HG02678 (cell line): ENCODE results near the gene ARCN1.
"Not testable (repeated sequence)": the region's sequence is repeated elsewhere in the genome, so short reads cannot be mapped to it uniquely, and the experiment has no call there.

ENCODE experiments used
- ATAC-seq: cut with Tn5 transposase; IDR thresholded peaks from one replicate; pipeline ENCODE4 v1.9.1; 2021; ENCODE audit warnings: mild to moderate bottlenecking, moderate library complexity; ENCODE audit not compliant: unreplicated experiment

Gene ARCN1

GRCh38 chr11:118604566-118604965 lies 32.4 kb downstream of the ARCN1 start:
- ATAC-seq = no peak

- ATAC-seq = no peak
Measured at GRCh38 chr11:118605116-118605867, 33.1 kb downstream of the ARCN1 start.

- no peak for ATAC-seq
Measured at GRCh38 chr11:118606157-118606843, 34.1 kb downstream of the ARCN1 start.

- no peak for ATAC-seq
Measured at GRCh38 chr11:118606844-118607228, 34.6 kb downstream of the ARCN1 start.

DNA sequence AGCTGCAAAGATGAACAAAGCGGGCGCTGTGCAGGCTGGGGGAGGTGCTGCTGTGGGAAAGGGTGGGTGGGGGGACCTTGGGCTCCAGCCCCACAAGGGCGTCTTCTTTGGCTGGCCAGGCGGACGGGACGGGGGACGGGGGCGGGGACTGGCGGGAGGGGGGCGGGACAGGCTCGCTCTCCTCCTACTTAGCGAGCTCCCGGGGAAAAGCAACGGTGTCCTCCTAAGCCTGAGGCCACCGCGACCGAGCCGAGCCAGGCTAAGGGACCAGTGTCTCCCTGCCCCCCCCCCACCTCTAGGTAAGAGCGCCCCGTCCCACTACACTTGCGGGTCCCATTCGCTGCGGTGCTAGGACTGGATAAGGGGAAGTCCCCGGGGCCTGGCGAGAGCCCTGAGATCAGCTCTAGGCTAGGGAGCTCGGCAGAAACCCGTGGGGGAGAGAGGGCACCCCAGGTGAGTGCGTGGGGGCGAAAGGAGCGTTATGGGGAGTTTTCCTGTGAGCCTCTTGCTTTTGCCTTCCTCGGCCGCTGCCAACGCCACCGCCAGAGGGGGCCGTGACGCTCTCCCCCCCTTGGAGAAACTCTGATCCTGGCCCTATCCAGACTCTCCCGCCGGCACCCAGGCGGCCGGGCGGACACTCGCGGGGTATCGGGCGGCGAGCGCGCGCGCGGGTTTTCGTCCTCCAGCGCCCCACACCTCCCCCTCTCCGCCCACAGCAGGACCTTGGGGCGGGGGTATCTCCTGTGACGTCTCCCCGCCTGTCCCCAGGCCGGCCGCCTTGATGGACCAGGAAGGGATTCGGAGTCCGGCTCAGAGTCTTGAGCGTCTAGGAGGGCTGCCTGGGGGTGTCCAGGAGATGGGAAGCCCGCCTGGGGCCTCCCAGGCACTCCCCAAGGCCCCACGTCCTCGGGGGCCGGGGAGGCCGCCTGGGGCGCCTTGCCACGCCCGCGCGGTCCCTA lies 35.5 kb downstream of the ARCN1 start, which contains the start of gene PHLDB1:
Gene PHLDB1 (plus strand): TSS at position 215 of the 959 bp plus-strand sequence. CDS start 6,222 bp downstream, outside the sequence.
- no peak for ATAC-seq

DNA sequence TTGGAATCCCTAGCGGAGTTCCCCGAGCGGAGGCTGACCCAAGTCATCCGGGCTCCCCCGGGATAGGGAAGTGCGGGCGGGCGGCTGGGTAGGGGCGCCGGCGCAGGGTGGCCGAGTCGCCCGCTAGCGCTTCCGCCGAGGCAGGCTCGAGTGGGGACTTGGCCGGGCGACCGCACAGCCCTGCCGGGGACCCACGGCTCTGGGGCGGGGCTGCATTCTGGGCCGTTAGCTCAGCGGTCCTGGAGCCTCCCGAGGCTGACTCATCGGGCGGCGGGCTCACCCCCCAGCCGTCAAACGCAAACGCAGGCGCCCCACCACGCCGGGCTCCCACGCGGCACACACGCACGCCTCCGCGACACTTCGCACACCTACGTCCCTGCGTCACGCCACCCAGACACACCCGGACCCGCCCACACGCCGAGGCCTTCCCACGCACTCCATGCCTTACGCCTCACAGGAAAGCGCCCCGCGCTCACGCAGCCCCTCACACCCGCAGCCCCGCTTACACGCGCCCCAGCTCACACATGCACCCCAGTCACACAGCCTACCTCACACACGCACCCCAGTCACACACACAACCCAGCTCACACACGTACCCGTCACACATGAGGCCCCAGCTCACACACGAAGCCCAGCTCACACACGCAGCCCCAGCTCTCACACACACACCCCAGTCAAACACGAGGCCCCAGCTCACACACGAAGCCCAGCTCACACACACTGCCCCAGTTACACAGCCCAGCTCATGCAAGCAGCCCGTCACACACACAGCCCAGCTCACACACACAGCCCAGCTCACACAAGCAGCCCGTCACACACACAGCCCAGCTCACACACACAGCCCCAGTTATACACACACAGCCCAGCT lies 36.4 kb downstream of the ARCN1 start:
- no peak for ATAC-seq

DNA sequence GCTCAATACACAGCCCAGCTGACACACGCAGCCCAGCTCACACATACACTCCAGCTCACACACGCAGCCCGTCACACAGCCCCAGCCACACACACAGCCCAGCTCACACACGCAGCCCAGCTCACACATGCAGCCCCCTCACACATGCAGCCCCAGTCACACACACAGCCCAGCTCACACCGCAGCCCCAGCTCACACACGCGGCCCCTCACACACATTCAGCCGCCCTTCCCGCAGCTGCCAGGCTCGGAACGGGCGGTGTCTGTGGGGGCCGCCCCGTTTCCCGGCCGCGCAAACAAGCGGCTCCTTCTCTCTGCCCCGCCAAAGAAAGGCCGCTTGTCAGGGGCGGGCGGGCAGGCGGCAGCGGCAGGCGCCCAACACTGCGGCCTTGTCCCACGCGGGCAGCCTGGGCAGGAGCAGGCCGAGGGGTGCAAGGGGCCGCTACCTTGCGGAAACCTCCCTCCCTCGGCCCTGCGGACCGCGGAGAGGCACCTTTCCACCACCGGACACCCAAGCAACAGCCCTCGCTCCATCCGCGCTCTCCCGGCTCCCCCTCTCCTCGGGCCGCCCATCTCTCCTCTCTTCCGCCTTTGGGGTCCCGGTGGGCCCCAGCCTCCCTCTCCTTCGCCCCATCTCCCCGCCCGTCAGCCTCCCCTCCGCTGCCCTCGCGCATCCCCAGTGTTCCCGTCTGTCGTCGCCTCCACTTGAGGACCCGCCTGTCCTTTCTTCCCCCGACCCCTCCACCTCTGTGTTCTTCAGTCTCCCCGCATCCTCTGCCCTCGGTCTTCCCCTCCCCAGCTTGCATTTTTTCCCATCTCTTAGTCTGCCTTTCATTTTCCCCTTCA lies 37.4 kb downstream of the ARCN1 start:
- ATAC-seq = no peak

GRCh38 chr11:118610225-118610772 lies 38.1 kb downstream of the ARCN1 start:
- ATAC-seq = no peak

DNA sequence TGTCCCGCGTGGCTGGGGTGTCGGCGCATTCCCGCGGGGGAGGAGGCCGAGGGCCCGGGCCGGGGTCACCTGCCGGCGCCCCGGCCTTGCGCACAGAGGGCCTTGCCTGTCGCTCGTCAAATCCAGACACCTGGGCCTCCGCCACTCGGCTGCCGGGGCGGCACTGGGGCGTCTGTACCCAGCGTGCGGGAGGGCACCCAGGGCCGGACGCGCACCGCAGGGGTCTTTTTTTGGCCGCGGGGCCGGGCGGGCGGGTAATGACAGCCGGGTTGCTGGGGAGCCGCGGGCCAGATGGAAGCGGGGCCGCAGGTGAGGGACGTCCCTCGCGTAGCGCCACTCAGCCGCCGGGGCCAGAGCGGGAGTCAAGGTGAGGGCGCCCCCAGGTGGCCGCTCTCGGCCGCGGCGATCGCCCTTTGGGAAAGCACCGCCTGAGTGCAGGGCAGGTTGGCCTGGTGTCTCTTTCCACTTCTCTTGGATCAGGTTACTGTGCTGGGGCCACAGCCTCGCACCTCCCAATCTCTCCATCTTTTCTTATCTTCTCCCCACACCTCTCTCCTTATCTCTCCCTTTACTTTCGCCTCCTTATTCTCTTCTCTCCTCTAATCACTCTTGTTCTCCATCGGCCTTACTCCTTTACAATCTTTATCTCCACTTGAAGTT lies 38.7 kb downstream of the ARCN1 start:
- peak; percentile 50 for ATAC-seq

- ATAC-seq = not testable (repeated sequence)
Measured at GRCh38 chr11:118611433-118611795, 39.2 kb downstream of the ARCN1 start.

DNA sequence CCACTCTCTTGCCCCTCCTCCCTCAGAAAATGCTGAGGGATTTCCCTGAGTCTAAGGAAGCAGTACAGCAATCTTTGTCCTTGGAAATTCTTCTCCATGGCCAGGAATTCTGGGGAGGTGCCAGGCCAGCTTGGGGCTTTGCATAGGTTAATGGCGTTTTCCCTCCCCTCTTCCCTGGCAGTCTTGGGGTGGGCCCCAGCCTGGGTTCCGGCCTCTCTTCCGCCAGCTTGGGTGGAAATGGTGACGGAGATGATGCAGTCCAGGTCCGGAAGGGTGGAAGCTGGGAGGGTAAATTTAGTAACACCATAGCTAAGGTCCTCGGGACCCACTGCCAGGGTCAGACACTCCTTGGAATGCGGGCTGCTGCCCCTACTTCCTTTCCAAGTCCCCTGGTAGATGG lies 40.2 kb downstream of the ARCN1 start:
- no peak for ATAC-seq

DNA sequence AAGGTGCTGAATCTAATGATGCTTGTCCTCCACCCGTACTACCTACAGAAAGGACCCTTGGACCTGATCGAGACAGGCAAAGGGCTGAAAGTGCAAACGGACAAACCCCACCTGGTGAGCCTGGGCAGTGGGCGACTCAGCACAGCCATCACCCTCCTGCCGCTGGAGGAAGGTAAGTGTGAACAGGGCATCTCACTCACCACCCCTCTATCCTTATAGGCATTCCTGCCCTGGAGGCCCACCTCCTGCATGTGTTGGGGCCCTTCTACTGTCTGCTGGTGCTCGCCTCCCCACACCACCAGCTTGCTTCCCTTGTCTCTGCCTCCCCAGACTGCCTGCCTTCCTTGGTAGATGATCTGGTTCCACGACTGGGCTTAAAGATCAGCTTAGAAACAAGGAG lies 42.3 kb downstream of the ARCN1 start:
- no peak for ATAC-seq

GRCh38 chr11:118615282-118615975 lies 43.2 kb downstream of the ARCN1 start:
- ATAC-seq = no peak

DNA sequence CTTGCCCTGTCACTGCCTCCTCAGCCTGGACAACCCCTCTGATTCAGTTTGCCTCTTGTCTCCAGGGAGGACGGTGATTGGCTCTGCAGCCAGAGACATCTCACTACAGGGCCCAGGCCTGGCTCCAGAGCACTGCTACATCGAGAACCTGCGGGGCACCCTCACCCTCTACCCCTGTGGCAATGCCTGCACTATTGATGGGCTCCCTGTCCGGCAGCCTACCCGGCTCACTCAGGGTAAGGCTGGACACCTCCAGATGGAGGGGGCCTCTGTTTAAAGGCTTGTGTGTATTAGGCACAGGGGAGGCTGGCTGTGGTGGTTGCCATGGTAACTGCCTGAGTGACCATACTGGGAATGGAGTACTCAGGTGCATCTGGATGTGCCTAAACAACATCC lies 43.8 kb downstream of the ARCN1 start:
- no peak for ATAC-seq

- ATAC-seq = no peak
Measured at GRCh38 chr11:118618115-118618990, 46.1 kb downstream of the ARCN1 start.

DNA sequence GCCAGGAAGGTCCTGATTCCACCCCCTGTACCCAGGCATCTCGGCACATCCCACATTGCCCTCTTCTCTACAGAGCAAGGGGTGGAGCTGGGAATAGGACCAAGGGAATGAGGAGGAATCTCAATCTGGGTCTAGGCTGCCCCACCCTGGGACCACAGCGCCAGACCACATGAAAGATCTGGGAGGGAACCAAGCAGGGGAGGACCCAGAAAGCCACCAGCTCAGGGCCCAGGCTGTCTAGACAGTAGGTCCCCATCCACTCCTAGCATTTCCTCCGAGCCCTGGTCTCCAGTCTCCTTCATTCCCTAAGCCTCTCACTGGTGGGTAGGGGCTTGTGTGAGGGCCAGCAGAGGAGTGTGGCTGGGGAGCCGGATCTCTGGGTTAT lies 46.8 kb downstream of the ARCN1 start:
- ATAC-seq = no peak
